ENCODE measurements around the gene ZNF543. TPM values are rescaled to one million over a fixed set of nuclear protein-coding genes. Genes with fewer than 3 reads are reported as not detected.
A peak's percentile ranks its signal among the peaks of the same experiment; 100 is the strongest.
"Not testable (repeated sequence)": the region's sequence is repeated elsewhere in the genome, so short reads cannot be mapped to it uniquely, and the experiment has no call there.

The ZNF543 gene
- total RNA-seq, 1 donor from 2014 or later = 5.6 TPM

DNA sequence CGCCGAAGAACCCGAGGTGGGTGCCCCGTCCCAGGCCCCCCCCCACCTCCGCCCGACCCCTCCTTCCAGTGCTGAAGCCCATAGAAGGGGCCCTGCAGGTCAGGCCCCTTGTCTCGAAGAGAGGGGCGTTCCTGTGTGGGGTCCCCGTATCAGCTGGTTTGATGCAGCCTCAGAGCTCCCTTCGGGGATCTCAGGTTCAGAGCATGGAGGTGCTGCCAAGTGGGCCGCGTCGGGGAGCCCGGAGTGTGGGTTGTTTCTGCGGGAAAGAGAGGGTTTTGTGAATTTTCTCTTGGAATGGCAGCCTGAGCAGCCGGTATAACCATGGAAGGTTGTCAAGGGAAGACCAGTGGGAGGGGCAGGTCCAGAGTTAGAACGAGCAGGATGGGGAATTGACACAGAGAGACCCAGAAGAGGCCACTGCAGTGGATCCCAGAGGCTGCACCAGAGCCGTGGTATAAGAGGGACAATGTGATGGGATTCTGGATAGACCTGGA lies 43.5 kb downstream of the ZNF543 start:
- intact Hi-C loops (cut with DNase I) = no loop called here
- DNase-seq = no peak
- ATAC-seq (ENCODE audit: poor library complexity) = peak; percentile 1

DNA sequence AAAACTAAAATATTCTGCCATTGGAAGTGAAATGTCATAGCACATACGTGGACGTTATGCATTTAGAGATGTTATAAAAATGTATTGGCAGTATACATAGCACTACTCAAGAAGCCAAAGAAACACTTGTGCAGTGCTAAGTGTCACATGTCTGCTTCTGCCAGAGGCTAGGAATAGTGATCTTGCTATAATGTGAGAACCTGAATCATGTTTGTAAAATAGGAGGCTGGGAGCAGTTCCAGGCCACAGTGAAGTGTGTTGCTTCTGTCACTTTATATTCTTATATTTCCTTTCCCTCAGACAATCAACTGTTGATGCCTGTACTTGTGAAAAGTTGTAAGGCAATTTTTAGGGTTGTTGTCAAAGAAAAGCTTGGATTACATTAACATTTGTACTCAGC lies 46.5 kb downstream of the ZNF543 start:
- intact Hi-C loops (cut with DNase I) = no loop called here
- no peak for DNase-seq
- no peak for ATAC-seq (ENCODE audit: poor library complexity)

DNA sequence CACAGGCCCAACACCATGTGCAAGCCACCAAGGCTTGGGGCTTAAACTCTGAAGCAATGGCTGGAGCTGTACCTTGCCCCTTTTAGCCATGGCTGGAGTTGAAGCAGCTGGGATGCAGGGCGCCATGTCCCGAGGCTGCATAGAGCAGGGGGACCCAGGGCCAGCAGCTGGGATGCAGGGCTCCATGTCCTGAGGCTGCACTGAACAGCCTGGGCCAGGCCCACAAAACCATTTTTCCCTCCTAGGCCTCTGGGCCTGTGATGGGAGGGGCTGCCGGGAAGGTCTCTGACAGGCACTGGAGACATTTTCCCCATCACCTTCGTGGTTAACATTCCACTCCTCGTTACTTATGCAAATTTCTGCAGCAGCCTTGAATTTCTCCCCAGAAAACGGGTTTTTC lies 53.9 kb downstream of the ZNF543 start:
- ATAC-seq (ENCODE audit: poor library complexity) (no peak), DNase-seq (no peak)
- intact Hi-C loops (cut with DNase I) = no loop called here

DNA sequence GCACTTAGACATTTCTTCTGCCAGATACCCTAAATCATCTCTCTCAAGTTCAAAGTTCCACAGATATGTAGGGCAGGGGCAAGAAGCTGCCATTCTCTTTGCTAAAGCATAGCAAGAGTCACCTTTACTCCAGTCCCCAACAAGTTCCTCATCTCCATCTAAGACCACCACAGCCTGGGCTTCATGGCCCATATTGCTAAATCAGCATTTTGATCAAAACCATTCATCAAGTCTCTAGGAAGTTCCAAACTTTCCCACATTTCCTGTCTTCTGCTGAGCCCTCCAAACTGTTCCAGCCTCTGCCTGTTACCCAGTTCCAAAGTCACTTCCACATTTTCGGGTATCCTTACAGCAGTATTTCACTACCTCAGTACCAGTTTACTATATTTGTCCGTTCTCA lies 54.4 kb downstream of the ZNF543 start:
- ATAC-seq (ENCODE audit: poor library complexity); intact Hi-C loops (cut with DNase I); DNase-seq: not testable (repeated sequence)

DNA sequence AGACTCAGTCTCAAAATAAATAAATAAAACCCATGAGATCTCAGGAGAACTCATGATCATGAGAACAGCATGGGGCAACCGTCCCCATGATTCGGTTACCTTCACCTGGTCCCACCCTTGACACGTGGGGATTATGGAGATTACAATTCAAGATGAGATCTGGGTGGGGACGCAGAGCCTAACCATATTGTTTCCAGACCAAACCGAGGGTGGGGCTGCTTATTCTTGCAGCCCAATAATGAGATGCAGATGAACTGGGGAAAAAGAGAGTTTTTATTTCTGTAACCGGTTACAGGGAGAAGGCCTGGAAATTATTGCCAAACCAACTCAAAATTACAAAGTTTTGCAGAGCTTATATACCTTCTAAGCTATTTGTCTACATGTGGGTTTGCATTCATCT lies 55.9 kb downstream of the ZNF543 start:
- intact Hi-C loops (cut with DNase I) = no loop called here

DNA sequence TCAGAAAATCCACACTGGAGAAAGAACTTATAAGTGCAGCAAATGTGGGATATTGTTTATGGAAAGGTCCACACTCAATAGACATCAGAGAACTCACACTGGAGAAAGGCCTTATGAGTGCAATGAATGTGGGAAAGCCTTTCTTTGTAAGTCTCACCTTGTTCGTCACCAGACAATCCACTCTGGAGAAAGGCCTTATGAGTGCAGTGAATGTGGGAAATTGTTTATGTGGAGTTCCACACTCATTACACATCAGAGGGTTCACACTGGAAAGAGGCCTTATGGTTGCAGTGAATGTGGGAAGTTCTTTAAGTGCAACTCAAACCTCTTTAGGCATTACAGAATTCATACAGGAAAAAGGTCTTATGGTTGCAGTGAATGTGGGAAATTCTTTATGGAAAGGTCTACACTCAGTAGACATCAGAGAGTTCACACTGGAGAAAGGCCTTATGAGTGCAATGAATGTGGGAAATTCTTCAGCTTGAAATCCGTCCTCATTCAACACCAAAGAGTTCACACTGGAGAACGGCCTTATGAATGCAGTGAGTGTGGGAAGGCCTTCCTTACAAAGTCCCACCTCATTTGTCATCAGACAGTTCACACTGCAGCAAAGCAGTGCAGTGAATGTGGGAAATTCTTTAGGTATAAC lies 57.4 kb downstream of the ZNF543 start:
- intact Hi-C loops (cut with DNase I) = no loop called here
- DNase-seq (no peak), ATAC-seq (ENCODE audit: poor library complexity) (no peak)

More for the DNA sequence above, 55.9 kb downstream of the ZNF543 start:
- no peak for DNase-seq
- ATAC-seq (ENCODE audit: poor library complexity) = no peak

Other genes starting within 250 kb of the ZNF543 start
- not detected for gene USP29, start 200.5 kb upstream of the ZNF543 start, total RNA-seq
- gene ZIM3, start 175.3 kb upstream of the ZNF543 start, total RNA-seq = not detected
- not detected for gene DUXA, start 153.0 kb upstream of the ZNF543 start, total RNA-seq
- gene ZNF264, start 129.0 kb upstream of the ZNF543 start, total RNA-seq = 18.1 TPM
- gene AURKC, start 89.4 kb upstream of the ZNF543 start, total RNA-seq = 0.91 TPM
- gene ZNF805, start 79.8 kb upstream of the ZNF543 start, total RNA-seq = 8.4 TPM
- 23.0 TPM for gene ZNF460, start 40.0 kb upstream of the ZNF543 start, total RNA-seq
- 7.5 TPM for gene ZNF304, start 30.8 kb downstream of the ZNF543 start, total RNA-seq
- gene TRAPPC2B, start 43.1 kb downstream of the ZNF543 start, total RNA-seq = 9.1 TPM
- 3.3 TPM for gene ZNF547, start 43.1 kb downstream of the ZNF543 start, total RNA-seq
- 13.5 TPM for gene ZNF548, start 69.4 kb downstream of the ZNF543 start, total RNA-seq
- 10.1 TPM for gene ZNF17, start 90.7 kb downstream of the ZNF543 start, total RNA-seq
- 3.4 TPM for gene ZNF749, start 114.9 kb downstream of the ZNF543 start, total RNA-seq
- 3.7 TPM for gene VN1R1, start 136.7 kb downstream of the ZNF543 start, total RNA-seq
- 21.4 TPM for gene ZNF772, start 157.1 kb downstream of the ZNF543 start, total RNA-seq
- gene ZNF419, start 167.3 kb downstream of the ZNF543 start, total RNA-seq = 7.7 TPM
- 3.9 TPM for gene ZNF773, start 179.5 kb downstream of the ZNF543 start, total RNA-seq
- 4.2 TPM for gene ZNF549, start 206.9 kb downstream of the ZNF543 start, total RNA-seq
- 8.0 TPM for gene ZNF550, start 239.4 kb downstream of the ZNF543 start, total RNA-seq

All from Right ventricle myocardium superior (tissue), 1 donor.